Sigmoid colon (tissue), 7 donors: ENCODE measurements around the gene AUTS2. TPM values are rescaled to one million over a fixed set of nuclear protein-coding genes. Genes with fewer than 3 reads are reported as not detected.

Source experiments
- DNase-seq: peaks from one replicate; pipeline ENCODE4 v3.0.0-alpha.2; 2019
- H3K27ac ChIP-seq, 4 donors: fragments of 200-600 bp; sonication (generic); one replicate each; pipeline ENCODE4 v1.5.1; 2016 to 2019; ENCODE audit warnings: mild to moderate bottlenecking in 1 of 4
- H3K27me3 ChIP-seq, 3 donors: fragments of 200-600 bp; sonication (generic); one replicate each; pipeline ENCODE4 v1.5.1; 2019; ENCODE audit warnings: mild to moderate bottlenecking in 1 of 3
- H3K36me3 ChIP-seq, 4 donors: fragments of 200-600 bp; sonication (generic); one replicate each; pipeline ENCODE4 v1.5.1; 2016 to 2019
- H3K4me1 ChIP-seq, 4 donors: fragments of 200-600 bp; sonication (generic); one replicate each; pipeline ENCODE4 v1.5.1; 2017 to 2019
- H3K4me3 ChIP-seq, 4 donors: fragments of 200-600 bp; sonication (generic); one replicate each; pipeline ENCODE4 v1.5.1; 2017 to 2019; ENCODE audit warnings: mild to moderate bottlenecking in 2 of 4, moderate library complexity in 1 of 4
- H3K9me3 ChIP-seq, 4 donors: fragments of 200-600 bp in 3 of 4; sonication (generic) in 3 of 4; one replicate each; pipeline versions ENCODE4 v1.5.1 to v1.6.1; 2013 to 2019
- CTCF ChIP-seq, 4 experiments: fragments of 450-650 bp in 3 of 4; fragments of 200-600 bp in 1 of 4; IDR thresholded peaks; one replicate each; pipeline ENCODE4 v1.5.1; 2016 to 2019; ENCODE audit warnings: antibody characterized with exemption in 4 of 4, mild to moderate bottlenecking in 3 of 4, moderate library complexity in 2 of 4
- EP300 ChIP-seq, 4 donors: sonication (generic); formaldehyde crosslinking; IDR thresholded peaks; one replicate each; pipeline ENCODE4 v1.6.1; 2017; ENCODE audit warnings: antibody characterized with exemption in 4 of 4
- POLR2A ChIP-seq, 2 donors: fragments of 450-650 bp; IDR thresholded peaks; one replicate each; pipeline ENCODE4 v1.6.1; 2016; ENCODE audit warnings: antibody characterized with exemption in 2 of 2, mild to moderate bottlenecking in 2 of 2, moderate library complexity in 2 of 2
- POLR2AphosphoS5 ChIP-seq, 4 donors: sonication (generic); formaldehyde crosslinking; IDR thresholded peaks; one replicate each; pipeline ENCODE4 v1.6.1; 2017; ENCODE audit warnings: antibody characterized with exemption in 4 of 4
- WGBS, 2 donors: extraction: QIAGEN DNeasy Blood & Tissue Kit; methylation state at CpG; one replicate each; pipeline ENCODE4 v1.1.7; 2013; 5-methylcytosine and 5-hydroxymethylcytosine counted together
- intact Hi-C: fragments of 100-400 bp; cut with DNase I; formaldehyde crosslinking; loops from one replicate; pipeline ENCODE4 v1.15.1; 2023
- polyA plus RNA-seq, 3 donors: library from polyadenylated mRNA; stranded (reverse); fragments of 200-250 nt; gene quantifications; one replicate each; pipeline ENCODE4 v1.2.3, GENCODE V29; 2013
- total RNA-seq, 4 donors: library from RNA; depleted of rRNA; stranded (reverse); fragments of >200 nt; gene quantifications; one replicate each; pipeline ENCODE4 v1.1.0, GENCODE V29; 2016
- donor health status: healthy with polysubstance abuse.
- donor health status: Bipolar disorder and iron deficiency.
- donor health status: healthy.

AUTS2 gene
- total and polyA plus RNA-seq, 7 donors = 3.6 to 55.7 (median 25.5) TPM

GRCh38 chr7:70695795-70696083 lies 1097.5 kb downstream of the AUTS2 start:
- H3K36me3 ChIP-seq = no peaks in the 10 kb centered on the region
- H3K9me3 ChIP-seq = no peaks in the 10 kb centered on the region
- intact Hi-C loops = loop anchor here (5.0 to 10.0 kb wide), 2 partner anchors 341 to 653 kb away; no protein-coding TSS in a partner anchor
- H3K4me3 ChIP-seq = peak overlapping the region; percentile 47 to 80 (median 68)
- DNase-seq = no peak
- H3K27ac ChIP-seq = peak overlapping the region in 3 of 4 donors; percentile 67 to 82 (median 74)
- no peak for TF ChIP-seq POLR2A (IDR thresholded peaks at IDR 0.05)
- TF ChIP-seq POLR2AphosphoS5 (IDR thresholded peaks at IDR 0.05) = no peak
- TF ChIP-seq EP300 (IDR thresholded peaks at IDR 0.05) = no peak
- TF ChIP-seq CTCF (IDR thresholded peaks at IDR 0.05) = no peak
- peaks cover 0 to 25% (median 12%) of the 10 kb centered on the region in 4 donors for H3K4me1 ChIP-seq
- 1 to 8% methylated on average over 9 of the region's 9 CpGs for WGBS, 2 donors
- H3K27me3 ChIP-seq = peaks cover 0 to 11% (median 0%) of the 10 kb centered on the region in 3 donors

GRCh38 chr7:70696201-70696754 lies 1098.0 kb downstream of the AUTS2 start:
- TF ChIP-seq EP300 (IDR thresholded peaks at IDR 0.05) (no peak), CTCF (IDR thresholded peaks at IDR 0.05) (no peak), POLR2A (IDR thresholded peaks at IDR 0.05) (no peak), POLR2AphosphoS5 (IDR thresholded peaks at IDR 0.05) (no peak)
- H3K27me3 ChIP-seq = peaks cover 0 to 11% (median 0%) of the 10 kb centered on the region in 3 donors
- no peak for DNase-seq
- H3K27ac ChIP-seq = peak overlapping the region in 1 of 4 donors; percentile 82
- no peaks in the 10 kb centered on the region for H3K9me3 ChIP-seq
- 7 to 44% methylated on average over 10 of the region's 10 CpGs for WGBS, 2 donors
- H3K4me3 ChIP-seq = peak overlapping the region; percentile 47 to 80 (median 68)
- intact Hi-C loops = loop anchor here (5.0 to 10.0 kb wide), 2 partner anchors 341 to 654 kb away; no protein-coding TSS in a partner anchor
- no peaks in the 10 kb centered on the region for H3K36me3 ChIP-seq
- H3K4me1 ChIP-seq = peaks cover 0 to 25% (median 12%) of the 10 kb centered on the region in 4 donors

- WGBS, 2 donors = 11 to 32% methylated on average over 2 of the region's 2 CpGs
- no peak for DNase-seq
- H3K9me3 ChIP-seq = no peaks in the 10 kb centered on the region
- TF ChIP-seq EP300 (IDR thresholded peaks at IDR 0.05) (no peak), CTCF (IDR thresholded peaks at IDR 0.05) (peak; percentile 34 to 76 (median 68))
- intact Hi-C loops = loop anchor here (5.0 to 10.0 kb wide), 2 partner anchors 344 to 656 kb away; no protein-coding TSS in a partner anchor
- H3K27ac ChIP-seq = no peak overlapping the region
- no peak overlapping the region for H3K4me3 ChIP-seq
- peaks cover 0 to 21% (median 14%) of the 10 kb centered on the region in 4 donors for H3K4me1 ChIP-seq
- H3K36me3 ChIP-seq = no peaks in the 10 kb centered on the region
- peaks cover 0 to 11% (median 0%) of the 10 kb centered on the region in 3 donors for H3K27me3 ChIP-seq
Observed at GRCh38 chr7:70698219-70698832, 1100.1 kb downstream of the AUTS2 start.

GRCh38 chr7:70699271-70699670 lies 1101.0 kb downstream of the AUTS2 start:
- intact Hi-C loops = loop anchor here (5.0 to 10.0 kb wide), 2 partner anchors 344 to 657 kb away; no protein-coding TSS in a partner anchor
- no peak overlapping the region for H3K27ac ChIP-seq
- TF ChIP-seq EP300 (IDR thresholded peaks at IDR 0.05) = no peak
- TF ChIP-seq CTCF (IDR thresholded peaks at IDR 0.05) = no peak
- TF ChIP-seq POLR2AphosphoS5 (IDR thresholded peaks at IDR 0.05) = no peak
- TF ChIP-seq POLR2A (IDR thresholded peaks at IDR 0.05) = no peak
- no peak for DNase-seq
- peaks cover 0 to 17% (median 11%) of the 10 kb centered on the region in 4 donors for H3K4me1 ChIP-seq
- peaks cover 0 to 11% (median 0%) of the 10 kb centered on the region in 3 donors for H3K27me3 ChIP-seq
- 88 to 91% methylated on average over 3 of the region's 3 CpGs for WGBS, 2 donors
- H3K36me3 ChIP-seq = no peaks in the 10 kb centered on the region
- no peaks in the 10 kb centered on the region for H3K9me3 ChIP-seq
- H3K4me3 ChIP-seq = no peak overlapping the region
